NCI-H774 (cell line): Measurements from ENCODE around the gene BANF2.

Source experiments
- DNase-seq: peaks from one replicate; lab custom pipeline; 2025; lab: John Stamatoyannopoulos, UW

The BANF2 gene

GRCh38 chr20:17664025-17664633 is 35.6 kb upstream of the BANF2 start:
- DNase-seq, result no peak

- no peak for DNase-seq
Observed at GRCh38 chr20:17665756-17666155, 34.0 kb upstream of the BANF2 start.

- no peak for DNase-seq
Observed at GRCh38 chr20:17666481-17666880, 33.3 kb upstream of the BANF2 start.

GRCh38 chr20:17667445-17667844 is 32.3 kb upstream of the BANF2 start:
- DNase-seq, result no peak

GRCh38 chr20:17668432-17668831 is 31.3 kb upstream of the BANF2 start:
- DNase-seq, result no peak

- DNase-seq, result no peak
Observed at GRCh38 chr20:17669306-17669931, 30.3 kb upstream of the BANF2 start.

GRCh38 chr20:17671011-17671410 is 28.8 kb upstream of the BANF2 start:
- no peak for DNase-seq

GRCh38 chr20:17671565-17671964 is 28.2 kb upstream of the BANF2 start:
- DNase-seq, result no peak

- no peak for DNase-seq
Observed at GRCh38 chr20:17673084-17673483, 26.7 kb upstream of the BANF2 start.

- no peak for DNase-seq
Observed at GRCh38 chr20:17674722-17675518, 24.8 kb upstream of the BANF2 start.

- DNase-seq, result no peak
Observed at GRCh38 chr20:17675519-17676377, 24.0 kb upstream of the BANF2 start.

GRCh38 chr20:17676378-17676759 is 23.4 kb upstream of the BANF2 start:
- DNase-seq, result no peak

GRCh38 chr20:17676942-17677341 is 22.8 kb upstream of the BANF2 start:
- DNase-seq, result no peak

- no peak for DNase-seq
Observed at GRCh38 chr20:17678295-17678694, 21.5 kb upstream of the BANF2 start.

- DNase-seq, result no peak
Observed at GRCh38 chr20:17678886-17679285, 20.9 kb upstream of the BANF2 start.

- no peak for DNase-seq
Observed at GRCh38 chr20:17679941-17680835, 19.6 kb upstream of the BANF2 start.

- DNase-seq, result peak; percentile 47
Observed at GRCh38 chr20:17680836-17681725, 18.7 kb upstream of the BANF2 start.

GRCh38 chr20:17681726-17682102 is 18.1 kb upstream of the BANF2 start:
- no peak for DNase-seq

GRCh38 chr20:17682103-17682888 is 17.5 kb upstream of the BANF2 start, which contains the start of gene RRBP1:
TSS of gene RRBP1 (minus strand) at chr20:17682242. CDS start at chr20:17660507, 21,735 bp downstream.
- peak; percentile 97 for DNase-seq

- DNase-seq, result no peak
Observed at GRCh38 chr20:17682889-17683198, 16.9 kb upstream of the BANF2 start.
